H9 (cell line): Measurements from ENCODE around the gene PCA3. TPM values are rescaled to one million over a fixed set of nuclear protein-coding genes. Genes with fewer than 3 reads are reported as not detected.

Experiments used
- DNase-seq: peaks from one replicate; pipeline ENCODE4 v3.0.0-alpha.2; 2017
- H2AFZ ChIP-seq: one replicate; pipeline ENCODE4 v1.6.1; 2013; ENCODE audit warnings: mild to moderate bottlenecking, low read length, control low read depth, moderate library complexity
- H2AK5ac ChIP-seq: 2 replicates; pipeline ENCODE4 v1.6.1; 2013; ENCODE audit warnings: low read length, control low read depth, mixed read lengths; ENCODE audit not compliant: insufficient read length
- H2BK120ac ChIP-seq: one replicate; pipeline ENCODE4 v1.6.1; 2013; ENCODE audit warnings: low read depth, mild to moderate bottlenecking, low read length, control low read depth, inconsistent platforms; ENCODE audit not compliant: poor library complexity, severe bottlenecking
- H2BK12ac ChIP-seq: 2 replicates; pipeline ENCODE4 v1.6.1; 2013; ENCODE audit warnings: low read length, control low read depth, mixed read lengths, low read depth; ENCODE audit not compliant: insufficient read length
- H2BK15ac ChIP-seq: 2 replicates; pipeline ENCODE4 v1.6.1; 2013; ENCODE audit warnings: low read depth, low read length, control low read depth
- H2BK20ac ChIP-seq: one replicate; pipeline ENCODE4 v1.6.1; 2013; ENCODE audit warnings: low read depth, mild to moderate bottlenecking, low read length, control low read depth, inconsistent platforms; ENCODE audit not compliant: poor library complexity, severe bottlenecking
- H2BK5ac ChIP-seq: 2 replicates; pipeline ENCODE4 v1.6.1; 2013; ENCODE audit warnings: low read length, control low read depth, mixed read lengths; ENCODE audit not compliant: insufficient read length
- H3K14ac ChIP-seq: 2 replicates; pipeline ENCODE4 v1.6.1; 2013; ENCODE audit warnings: low read length, control low read depth; ENCODE audit not compliant: insufficient read depth
- H3K18ac ChIP-seq: 2 replicates; pipeline ENCODE4 v1.6.1; 2013; ENCODE audit warnings: low read depth, mild to moderate bottlenecking, mixed read lengths, low read length, control low read depth; ENCODE audit not compliant: insufficient read length
- H3K23ac ChIP-seq: 2 replicates; pipeline ENCODE4 v1.6.1; 2013; ENCODE audit warnings: low read length, control low read depth, mixed read lengths, low read depth; ENCODE audit not compliant: insufficient read length
- H3K23me2 ChIP-seq: 2 replicates; pipeline ENCODE4 v1.6.1; 2013; ENCODE audit warnings: low read depth, mild to moderate bottlenecking, mixed read lengths, low read length, control low read depth; ENCODE audit not compliant: insufficient read length, poor library complexity, severe bottlenecking
- H3K27ac ChIP-seq: 2 replicates; pipeline ENCODE4 v1.5.1; 2013; ENCODE audit warnings: low read length, control low read depth, mixed read lengths, low read depth; ENCODE audit not compliant: insufficient read length
- H3K27me3 ChIP-seq: 2 replicates; pipeline ENCODE4 v1.6.1; 2013; ENCODE audit warnings: low read length, control low read depth, inconsistent platforms; ENCODE audit not compliant: insufficient read depth
- H3K4ac ChIP-seq: 2 replicates; pipeline ENCODE4 v1.6.1; 2013; ENCODE audit warnings: low read depth, mild to moderate bottlenecking, control low read depth, inconsistent platforms, low read length, moderate library complexity
- H3K4me1 ChIP-seq: 2 replicates; pipeline ENCODE4 v1.6.1; 2013; ENCODE audit warnings: low read length, control low read depth, inconsistent platforms; ENCODE audit not compliant: insufficient read depth
- H3K4me2 ChIP-seq: 2 replicates; pipeline ENCODE4 v1.6.1; 2013; ENCODE audit warnings: low read length, control low read depth, mixed read lengths; ENCODE audit not compliant: insufficient read length, insufficient read depth
- H3K56ac ChIP-seq: 2 replicates; pipeline ENCODE4 v1.6.1; 2013; ENCODE audit warnings: low read depth, mild to moderate bottlenecking, mixed read lengths, low read length, control low read depth; ENCODE audit not compliant: insufficient read length
- H3K79me1 ChIP-seq: 2 replicates; pipeline ENCODE4 v1.6.1; 2013; ENCODE audit warnings: low read depth, mild to moderate bottlenecking, moderate library complexity, low read length, control low read depth, inconsistent platforms; ENCODE audit not compliant: insufficient read depth, poor library complexity, severe bottlenecking
- H3K79me2 ChIP-seq: 2 replicates; pipeline ENCODE4 v1.6.1; 2013; ENCODE audit warnings: low read length, control low read depth, inconsistent platforms; ENCODE audit not compliant: insufficient read depth
- H3K9ac ChIP-seq: 2 replicates; pipeline ENCODE4 v1.6.1; 2013; ENCODE audit warnings: low read length, control low read depth, mixed read lengths; ENCODE audit not compliant: insufficient read length; ENCODE audit errors: extremely low read depth
- H3K9me3 ChIP-seq: one replicate; pipeline ENCODE4 v1.6.1; 2013; ENCODE audit warnings: low read depth, low read length, inconsistent platforms; ENCODE audit not compliant: control insufficient read depth
- H3T11ph ChIP-seq: one replicate; pipeline ENCODE4 v1.6.1; 2013; ENCODE audit warnings: mild to moderate bottlenecking, low read length, control low read depth, inconsistent platforms
- H4K20me1 ChIP-seq: one replicate; pipeline ENCODE4 v1.6.1; 2013; ENCODE audit not compliant: control insufficient read depth, insufficient read length, insufficient read depth
- H4K5ac ChIP-seq: 2 replicates; pipeline ENCODE4 v1.6.1; 2013; ENCODE audit warnings: low read depth, mild to moderate bottlenecking, mixed read lengths, low read length, control low read depth; ENCODE audit not compliant: insufficient read length
- H4K8ac ChIP-seq: replicated peaks from 2 replicates; pipeline ENCODE4 v1.6.1; 2013; ENCODE audit warnings: low read length, control low read depth, mixed read lengths, low read depth; ENCODE audit not compliant: insufficient read length
- H4K91ac ChIP-seq: 2 replicates; pipeline ENCODE4 v1.6.1; 2013; ENCODE audit warnings: low read depth, mild to moderate bottlenecking, moderate library complexity, mixed read lengths, low read length, control low read depth; ENCODE audit not compliant: insufficient read length
- H3K27ac Mint-ChIP-seq, 3 experiments: 2 replicates in 2 of 3; 3 replicates in 1 of 3; pipeline ENCODE4 v1.8.0; 2020 to 2021; ENCODE audit warnings: mixed read lengths in 3 of 3, mild to moderate bottlenecking in 1 of 3, moderate library complexity in 1 of 3
- H3K27me3 Mint-ChIP-seq: 2 replicates; pipeline ENCODE4 v1.8.0; 2021; ENCODE audit warnings: low read depth, mild to moderate bottlenecking, moderate library complexity, mixed read lengths
- H3K36me3 Mint-ChIP-seq, 3 experiments: 2 replicates in 2 of 3; 3 replicates in 1 of 3; pipeline ENCODE4 v1.8.0; 2020 to 2021; ENCODE audit warnings: low read depth in 3 of 3, mixed read lengths in 3 of 3; ENCODE audit not compliant: insufficient read depth in 1 of 3
- H3K4me1 Mint-ChIP-seq, 2 experiments: 2 replicates each; pipeline ENCODE4 v1.8.0; 2020; ENCODE audit warnings: mixed read lengths in 2 of 2
- H3K4me3 Mint-ChIP-seq, 2 experiments: 2 replicates in 1 of 2; 3 replicates in 1 of 2; pipeline ENCODE4 v1.8.0; 2020 to 2021; ENCODE audit warnings: mild to moderate bottlenecking in 2 of 2, mixed read lengths in 2 of 2, moderate library complexity in 1 of 2
- H3K9me3 Mint-ChIP-seq, 2 experiments: 2 replicates in 1 of 2; 3 replicates in 1 of 2; pipeline ENCODE4 v1.8.0; 2020; ENCODE audit warnings: mild to moderate bottlenecking in 2 of 2, mixed read lengths in 2 of 2, moderate library complexity in 1 of 2
- CTCF ChIP-seq: fragments of 200-600 bp; sonication (generic); conservative IDR thresholded peaks from 3 replicates; pipeline ENCODE4 v1.8.0; 2021; ENCODE audit warnings: antibody characterized with exemption, mild to moderate bottlenecking
- WGBS: extraction: QIAGEN DNeasy Blood & Tissue Kit; methylation state at CpG from one replicate; pipeline ENCODE4 v1.1.7; 2013; ENCODE audit warnings: missing lambda C conversion rate, low lambda C conversion rate, mixed read lengths; ENCODE audit not compliant: insufficient read length; ENCODE audit errors: extremely low coverage; 5-methylcytosine and 5-hydroxymethylcytosine counted together
- long read RNA-seq: library from polyadenylated mRNA; unstranded; transcript quantifications from one replicate; pipeline ENCODE4 v2.0.0, GENCODE V29; 2020
- total RNA-seq: library from RNA; stranded (reverse); gene quantifications from 2 replicates; pipeline ENCODE4 v1.2.1, GENCODE V29; 2021

Gene PCA3
- not detected in 2 replicates for total RNA-seq
- long read RNA-seq = 0 reads

GRCh38 chr9:76764138-76764537, at the start of gene PCA3:
TSS of gene PCA3 (plus strand) at chr9:76764438.
- no peaks in the 10 kb centered on the region for H3K4me1 Mint-ChIP-seq
- H4K5ac ChIP-seq = no peak within 1 kb of the TSS
- H4K8ac ChIP-seq = no peak within 1 kb of the TSS

More at GRCh38 chr9:76764138-76764537, at the start of gene PCA3:
- Mint-ChIP-seq H3K36me3 (no peaks in the 10 kb centered on the region), H3K27ac (no peak within 1 kb of the TSS), H3K27me3 (no peaks in the 10 kb centered on the region), H3K4me3 (no peak within 1 kb of the TSS), H3K9me3 (no peaks in the 10 kb centered on the region)
- H3K27ac ChIP-seq = no peak within 1 kb of the TSS
- no peak within 1 kb of the TSS for H3K4me2 ChIP-seq
- H2AK5ac ChIP-seq = no peak within 1 kb of the TSS
- no peak within 1 kb of the TSS for H3K18ac ChIP-seq
- H3K14ac ChIP-seq = no peak within 1 kb of the TSS
- H3K23ac ChIP-seq = no peak within 1 kb of the TSS
- H2BK15ac ChIP-seq = no peak within 1 kb of the TSS
- WGBS = no CpG with 5 or more reads among the region's 4 CpGs
- DNase-seq = no peak
- H3K56ac ChIP-seq = no peak within 1 kb of the TSS
- no peaks in the 10 kb centered on the region for H3K23me2 ChIP-seq
- H2BK120ac ChIP-seq = no peak within 1 kb of the TSS
- H2BK20ac ChIP-seq = no peak within 1 kb of the TSS
- no peak within 1 kb of the TSS for H3T11ph ChIP-seq
- no peak within 1 kb of the TSS for H3K4ac ChIP-seq
- no peak within 1 kb of the TSS for H2AFZ ChIP-seq
- no peaks in the 10 kb centered on the region for H3K9me3 ChIP-seq
- H2BK12ac ChIP-seq = no peak within 1 kb of the TSS
- no peaks in the 10 kb centered on the region for H3K27me3 ChIP-seq
- H4K91ac ChIP-seq = no peak within 1 kb of the TSS
- no peak within 1 kb of the TSS for H3K9ac ChIP-seq
- H3K4me1 ChIP-seq = no peaks in the 10 kb centered on the region
- no peaks in the 10 kb centered on the region for H3K79me2 ChIP-seq
- no peak for TF ChIP-seq CTCF
- H4K20me1 ChIP-seq = no peaks in the 10 kb centered on the region
- no peaks in the 10 kb centered on the region for H3K79me1 ChIP-seq
- H2BK5ac ChIP-seq = no peak within 1 kb of the TSS
